IPS-NIHi11 (cell line): Measurements from ENCODE around the gene FRMD4A.
A peak's percentile ranks its signal among the peaks of the same experiment; 100 is the strongest.
"Not testable (repeated sequence)": the region's sequence is repeated elsewhere in the genome, so short reads cannot be mapped to it uniquely, and the experiment has no call there.

Experiments used
- DNase-seq: peaks from one replicate; pipeline ENCODE4 v3.0.0; 2012; ENCODE audit warnings: mixed read lengths, low spot score

FRMD4A gene

DNA sequence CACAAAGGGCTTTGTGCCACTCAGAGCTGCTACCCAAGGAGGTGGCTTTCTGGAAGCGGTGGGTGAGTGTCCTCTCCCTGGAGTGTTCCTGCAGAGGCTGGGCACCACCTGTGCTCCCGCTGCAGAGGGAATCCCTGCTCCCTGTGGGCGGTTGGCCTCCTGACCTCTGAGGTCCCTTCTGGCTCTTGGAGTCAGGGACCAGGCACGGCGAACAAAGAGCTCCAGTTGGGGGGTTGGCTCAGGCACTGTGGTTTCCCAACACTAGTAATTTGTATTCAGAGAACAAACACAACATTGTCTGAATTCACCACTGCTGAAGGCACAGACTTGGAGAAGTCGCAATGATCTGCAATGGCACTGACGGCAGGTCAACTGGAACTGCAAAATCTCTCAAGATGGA, 415.0 kb downstream of the FRMD4A start:
- no peak for DNase-seq

DNA sequence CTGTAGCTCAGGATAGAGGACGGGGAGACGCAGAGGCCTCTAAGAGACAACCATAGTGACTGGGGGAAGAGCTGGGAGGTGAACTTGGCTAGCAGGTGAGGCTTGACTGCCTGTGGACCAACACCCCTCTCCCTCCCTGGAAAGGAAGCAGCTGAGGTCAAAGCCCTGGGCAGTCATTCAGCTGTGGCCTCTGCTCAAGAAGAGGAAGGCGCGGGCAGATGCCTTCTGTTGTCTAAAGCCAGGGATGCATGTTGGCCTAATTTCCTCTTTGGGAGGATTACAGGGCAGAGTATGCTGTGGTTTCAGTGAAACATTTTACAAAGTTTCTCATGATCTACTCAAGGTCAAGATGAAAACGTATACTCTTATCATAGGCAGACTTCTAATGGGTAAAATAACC, 416.8 kb downstream of the FRMD4A start:
- no peak for DNase-seq

DNA sequence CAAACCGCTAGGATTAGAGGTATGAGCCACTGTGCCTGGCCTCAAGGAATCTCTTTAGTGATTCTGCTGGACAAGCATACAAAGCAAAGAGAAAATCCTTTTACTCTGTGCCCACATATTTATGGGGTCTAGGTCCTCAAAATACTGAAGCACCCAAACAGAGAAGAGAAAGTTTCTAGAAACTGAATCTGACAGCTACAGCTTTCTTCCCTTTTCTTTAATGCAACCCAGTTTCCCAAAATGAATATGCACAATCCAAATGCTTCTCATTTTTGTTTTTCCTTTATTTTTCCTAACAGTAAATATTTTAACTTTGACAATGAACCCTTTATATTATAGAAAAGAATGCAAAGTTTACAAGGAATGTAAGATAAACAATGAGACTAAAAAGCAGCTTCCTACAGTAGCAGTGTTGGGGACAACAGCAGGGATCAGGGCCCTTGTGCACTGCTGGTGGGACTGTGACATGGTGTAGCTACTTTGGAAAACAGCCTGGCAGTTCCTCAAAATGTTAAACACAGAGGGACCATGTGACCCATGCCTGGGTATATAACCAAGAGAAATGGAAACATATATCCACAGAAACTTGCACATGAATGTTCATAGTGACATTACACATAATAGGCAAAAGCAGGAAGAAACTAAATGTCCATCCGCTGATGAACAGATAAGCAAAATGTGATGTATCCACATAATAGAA, 418.8 kb downstream of the FRMD4A start:
- DNase-seq = no peak

DNA sequence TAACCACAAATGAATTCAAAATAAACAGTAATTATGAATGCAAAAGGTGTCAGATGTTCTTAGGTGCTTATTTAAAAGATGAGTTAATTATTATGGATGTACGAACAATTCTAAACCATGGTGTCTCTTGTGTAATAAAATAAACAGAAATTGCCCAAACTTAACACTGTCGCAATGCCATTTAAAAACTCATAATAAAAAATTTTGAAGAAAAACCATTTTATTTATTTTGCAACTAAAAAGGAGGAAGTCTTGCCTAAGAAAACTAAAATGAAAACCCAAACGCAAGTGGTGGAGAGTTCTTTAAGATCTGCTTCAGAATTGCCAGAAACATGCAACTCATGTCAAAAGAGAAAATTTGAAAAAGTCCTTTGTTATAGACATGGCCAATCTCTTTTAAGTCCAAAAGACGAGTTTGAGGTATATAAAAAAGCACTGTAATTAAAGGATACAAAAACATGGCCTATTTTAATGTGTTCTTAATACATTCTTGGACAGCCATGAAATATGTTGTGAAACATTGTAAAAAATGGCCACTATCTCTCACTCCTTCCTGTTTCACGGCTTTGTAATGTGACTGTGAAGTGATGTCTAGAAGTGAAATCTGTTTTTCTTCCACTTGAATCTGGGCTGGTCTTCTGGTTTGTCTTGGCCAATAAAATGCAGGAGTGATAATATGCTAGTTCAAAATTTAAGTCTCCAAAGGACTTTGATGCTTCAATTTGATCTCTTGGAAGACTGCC, 421.0 kb downstream of the FRMD4A start:
- no peak for DNase-seq

DNA sequence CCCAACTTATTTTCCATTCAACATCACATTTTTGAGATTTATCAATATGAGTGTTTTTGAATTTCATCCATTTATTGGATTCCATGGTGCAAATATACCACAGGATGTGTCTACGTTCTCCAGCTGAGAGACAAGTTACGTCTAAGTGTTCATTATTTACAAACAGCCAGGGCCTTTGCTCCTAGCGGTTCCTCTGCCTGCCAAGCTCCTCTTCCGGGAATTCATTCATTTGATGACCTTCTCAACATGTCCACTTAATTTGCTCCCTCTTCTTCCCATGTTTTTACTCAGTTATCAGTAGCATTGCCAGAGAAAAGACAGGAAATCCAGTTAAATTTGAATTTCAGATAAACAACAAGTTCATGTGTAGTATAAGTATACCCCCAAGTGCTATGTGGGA, 422.2 kb downstream of the FRMD4A start:
- no peak for DNase-seq

DNA sequence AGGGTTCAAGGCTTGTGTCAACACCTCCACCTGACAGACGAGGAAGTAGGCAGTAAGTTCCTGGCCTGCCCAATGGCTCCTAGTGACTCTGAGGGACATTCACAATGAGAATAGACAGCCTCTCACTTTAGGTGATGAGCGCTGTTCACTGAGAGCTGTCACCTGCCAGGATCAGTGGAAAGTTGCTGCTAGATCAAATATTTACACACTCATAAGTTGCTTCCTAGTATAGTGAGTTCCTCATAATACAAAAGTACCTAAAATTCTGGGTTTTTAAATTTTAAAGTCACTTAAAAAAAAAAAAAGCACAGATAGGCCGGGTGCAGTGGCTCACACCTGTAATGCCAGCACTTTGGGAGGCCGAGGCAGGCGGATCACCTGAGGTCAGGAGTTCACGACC, 423.2 kb downstream of the FRMD4A start:
- no peak for DNase-seq

DNA sequence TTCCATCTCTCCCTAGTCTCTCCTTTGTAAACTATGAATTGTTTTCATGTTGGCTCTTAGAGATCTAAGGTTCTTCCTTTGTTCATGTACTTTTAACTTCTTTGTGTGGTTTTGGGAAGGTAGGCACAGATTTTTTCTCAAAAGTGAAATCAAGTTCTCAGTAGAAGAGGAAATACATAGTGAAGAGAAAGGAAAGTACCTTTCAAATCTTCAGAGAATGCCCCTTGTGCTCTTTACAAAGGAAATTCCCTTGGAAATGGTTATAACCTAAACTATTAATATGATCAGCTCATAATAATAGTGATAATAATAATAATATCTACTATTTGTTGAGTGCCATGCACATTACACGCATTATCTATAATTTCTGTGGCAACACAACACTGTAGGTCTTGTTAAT, 425.4 kb downstream of the FRMD4A start:
- DNase-seq = no peak

DNA sequence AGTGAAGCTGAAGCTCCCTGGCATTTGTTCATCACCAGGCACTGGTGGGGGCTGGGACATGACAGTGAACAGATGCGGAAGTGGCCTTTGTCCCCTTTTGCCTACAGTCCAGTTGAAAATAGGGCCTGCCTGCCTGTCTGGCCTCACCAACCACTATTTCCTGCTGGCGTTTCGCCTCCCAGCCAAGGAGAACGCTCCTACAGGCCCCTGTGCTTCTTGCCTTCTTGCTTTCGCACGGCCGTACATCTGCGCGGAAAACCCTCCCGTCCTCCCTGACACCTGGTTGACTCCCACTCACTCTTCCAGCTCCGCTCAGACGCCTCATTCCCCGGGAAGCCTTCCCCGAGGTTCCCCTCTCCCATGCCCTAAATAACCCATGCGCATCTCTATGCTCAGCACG, 426.7 kb downstream of the FRMD4A start:
- peak; percentile 28 for DNase-seq

DNA sequence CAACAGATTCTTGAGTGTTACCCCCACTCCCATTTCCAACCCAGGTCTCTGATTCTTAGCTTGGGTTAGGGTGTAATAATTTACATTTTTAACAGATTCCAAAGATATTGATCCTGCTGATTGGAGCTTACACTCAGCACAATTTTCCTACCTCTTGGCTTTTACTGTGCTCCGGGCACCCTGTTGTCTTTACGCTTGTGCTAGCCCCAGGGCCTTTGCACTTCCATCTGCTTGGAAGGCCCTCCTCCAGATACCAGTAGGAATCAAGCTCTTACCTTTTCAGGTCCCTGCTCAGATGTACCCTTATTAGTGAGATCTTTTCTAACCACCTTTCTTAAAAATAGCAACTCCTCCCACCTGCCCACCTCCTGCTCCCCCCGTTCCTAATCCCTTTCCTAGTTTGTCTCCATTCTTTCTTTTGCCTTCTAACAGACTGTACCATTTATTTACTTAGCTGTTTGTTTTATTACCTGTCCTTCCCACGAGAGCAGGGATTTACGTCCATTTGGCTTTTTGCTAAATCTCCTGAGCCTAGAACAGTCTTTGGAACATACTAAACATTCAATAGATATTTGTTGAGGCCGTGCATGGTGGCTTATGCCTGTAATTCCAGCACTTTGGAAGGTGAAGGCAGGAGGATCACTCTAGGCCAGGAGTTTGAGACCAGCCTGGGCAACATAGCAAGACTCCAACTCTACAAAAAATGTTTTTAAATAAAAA, 427.7 kb downstream of the FRMD4A start:
- no peak for DNase-seq

DNA sequence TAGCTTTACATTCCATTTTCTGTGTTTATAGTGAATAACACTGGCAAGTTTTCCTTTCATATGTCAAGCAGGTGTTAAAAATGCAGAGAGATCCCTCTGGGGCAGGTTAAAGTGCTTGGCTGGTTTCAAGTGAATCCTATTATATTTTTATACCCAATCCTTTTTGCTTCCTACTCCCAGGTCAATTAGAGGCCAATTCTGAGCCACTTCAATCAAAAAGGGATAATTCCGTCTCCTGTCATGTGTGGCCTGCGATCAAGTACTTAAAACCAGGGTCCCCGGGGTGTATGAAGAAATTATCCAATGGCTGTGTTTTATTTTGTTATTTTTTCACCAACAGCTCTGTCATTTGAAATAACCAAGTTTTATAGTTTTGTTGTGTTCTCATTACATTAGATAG, 430.8 kb downstream of the FRMD4A start:
- no peak for DNase-seq

DNA sequence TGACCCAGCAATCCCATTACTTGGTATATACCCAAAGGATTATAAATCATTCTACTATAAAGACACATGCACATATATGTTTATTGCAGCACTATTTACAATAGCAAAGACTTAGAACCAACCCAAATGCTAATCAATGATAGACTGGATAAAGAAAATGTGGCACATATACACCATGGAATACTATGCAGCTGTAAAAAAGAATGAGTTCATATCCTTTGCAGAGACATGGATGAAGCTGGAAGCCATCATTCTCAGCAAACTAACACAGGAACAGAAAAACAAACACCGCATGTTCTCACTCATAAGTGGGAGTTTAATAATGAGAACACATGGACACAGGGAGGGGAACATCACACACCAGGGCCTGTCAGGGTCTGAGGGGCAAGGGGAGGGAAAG, 434.6 kb downstream of the FRMD4A start:
- not testable (repeated sequence) for DNase-seq

DNA sequence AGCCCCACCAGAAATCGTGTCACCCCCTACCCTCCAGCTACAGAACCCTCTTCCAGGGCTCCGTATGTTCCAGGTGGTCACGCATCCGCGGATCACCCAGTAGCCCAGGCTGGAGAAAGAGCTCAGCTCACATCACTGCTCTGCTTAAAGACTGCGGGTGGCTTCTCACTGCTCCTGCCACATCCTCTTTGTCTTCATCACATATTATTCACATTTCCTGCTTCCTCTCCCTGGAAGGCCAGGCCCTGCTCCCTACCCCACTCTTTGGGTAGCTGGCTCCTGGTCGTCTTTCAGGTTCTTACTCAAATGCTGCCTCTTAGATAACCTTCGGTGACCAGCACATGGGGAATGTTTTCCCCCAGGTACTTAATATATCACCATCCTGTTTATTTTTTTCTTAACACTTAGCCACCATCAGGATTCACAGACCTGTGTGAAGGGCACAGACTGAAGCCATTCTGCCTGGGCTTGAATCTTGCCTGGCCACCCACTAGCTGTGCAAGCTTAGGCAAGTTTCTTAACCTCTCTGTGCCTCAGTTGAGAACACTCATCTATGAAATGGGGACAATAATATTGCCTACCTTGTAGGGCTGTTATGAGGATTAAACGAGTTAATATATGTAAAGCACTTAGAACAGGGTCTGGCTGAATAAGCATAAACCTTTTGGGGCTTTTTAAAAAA, 436.2 kb downstream of the FRMD4A start:
- no peak for DNase-seq

DNA sequence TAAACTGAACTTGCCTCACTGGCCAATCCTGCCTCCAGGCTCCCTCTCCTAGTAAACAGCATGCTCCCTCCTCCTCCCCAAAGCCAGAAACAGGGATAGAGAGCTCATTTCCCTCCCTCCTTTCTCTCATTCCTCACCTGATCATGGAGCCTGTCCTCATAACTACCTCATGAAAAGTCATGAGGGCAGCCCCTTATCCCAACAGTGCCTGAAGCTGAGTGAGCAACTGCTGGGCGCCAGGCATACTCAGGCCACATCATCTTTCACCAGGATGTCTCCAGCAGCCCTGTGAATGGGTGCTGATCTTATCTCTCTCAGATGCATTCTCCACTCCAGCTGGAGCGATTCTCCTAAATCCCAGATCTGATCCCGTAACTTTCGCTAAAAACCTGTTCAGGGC, 436.8 kb downstream of the FRMD4A start:
- DNase-seq = no peak

DNA sequence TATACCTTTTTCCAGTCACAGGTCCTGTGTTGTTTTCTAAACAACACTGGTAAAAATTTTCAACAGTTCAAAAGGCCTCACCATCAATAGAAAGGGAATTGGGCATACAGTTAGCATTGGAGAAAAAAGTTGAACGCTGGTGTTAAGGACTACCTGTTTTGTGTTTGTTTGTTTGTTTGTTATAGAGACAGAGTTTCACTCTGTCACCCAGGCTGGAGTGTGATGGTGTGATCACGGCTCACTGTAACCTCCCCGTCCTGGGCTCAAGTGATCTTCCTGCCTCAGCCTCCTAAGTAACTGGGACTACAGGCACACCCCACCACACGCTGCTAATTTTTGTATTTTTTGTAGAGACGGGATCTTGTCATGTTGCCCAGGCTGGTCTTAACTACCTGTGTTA, 437.9 kb downstream of the FRMD4A start:
- DNase-seq = no peak

DNA sequence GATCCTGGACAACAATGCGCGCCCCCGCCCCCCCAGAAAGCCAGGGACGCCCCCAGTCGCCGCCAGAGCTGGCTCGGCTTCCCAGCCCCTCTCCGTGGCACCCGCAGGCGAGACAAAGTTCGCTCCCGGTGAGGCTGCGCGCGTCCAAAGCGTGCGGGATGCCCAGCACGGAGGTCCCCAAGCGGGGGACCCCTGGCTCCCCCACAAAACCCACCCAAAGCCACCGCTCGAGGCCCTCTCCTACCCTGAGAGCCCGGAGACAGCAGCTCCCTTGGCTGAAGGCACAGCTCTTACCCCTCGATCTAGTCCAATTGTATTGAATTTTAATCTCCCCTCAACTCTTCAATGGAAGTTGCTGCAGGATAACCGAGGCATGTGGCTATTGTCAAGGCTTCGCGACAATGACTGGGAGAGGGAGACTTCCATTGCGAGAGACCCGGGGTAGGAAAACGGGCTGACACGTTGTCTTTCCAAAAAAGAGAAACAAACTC, 438.7 kb downstream of the FRMD4A start:
- no peak for DNase-seq

DNA sequence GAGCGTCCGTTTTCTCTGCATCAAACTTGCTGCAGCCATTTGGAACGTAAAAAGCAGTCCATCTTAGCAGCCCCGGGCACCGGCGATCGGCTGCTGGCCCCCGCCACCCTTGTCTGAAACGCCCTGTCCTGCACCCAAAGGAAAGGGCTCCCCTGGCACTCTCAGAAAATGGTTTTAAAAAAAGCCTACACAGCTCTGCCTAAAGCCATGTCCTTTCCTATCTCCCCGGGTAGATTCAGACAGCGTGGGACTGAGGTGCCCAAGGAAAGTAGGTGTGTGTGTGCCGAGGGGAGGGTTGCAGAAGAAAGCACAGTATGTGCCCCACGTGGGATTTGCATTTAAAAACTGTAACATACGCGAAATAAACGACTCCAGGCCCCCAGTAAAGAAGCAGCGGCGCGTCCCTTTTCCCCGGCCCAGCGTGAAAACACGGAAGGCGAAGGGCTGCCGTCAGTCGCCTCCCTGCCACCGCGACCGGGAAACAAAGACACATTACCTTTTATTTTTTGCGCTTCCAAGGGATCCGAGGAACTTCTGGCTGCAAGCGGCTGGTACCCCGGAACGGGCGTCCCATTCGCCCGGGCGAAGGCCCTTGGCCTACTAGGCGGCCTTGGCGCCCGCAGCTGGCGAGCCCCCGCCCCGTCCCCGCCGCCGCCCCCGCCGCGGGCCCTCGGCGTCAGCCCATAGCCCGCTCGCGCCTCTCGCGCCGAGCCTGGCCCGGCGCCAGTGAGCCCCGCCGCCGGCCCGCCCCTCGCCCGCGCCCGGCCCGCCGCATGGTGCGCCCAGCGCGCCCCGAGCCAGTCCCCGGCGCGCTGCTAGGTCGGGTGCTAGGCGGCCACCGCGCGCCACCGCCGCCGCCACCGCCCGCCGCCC, 439.4 kb downstream of the FRMD4A start:
- peak; percentile 81 for DNase-seq

DNA sequence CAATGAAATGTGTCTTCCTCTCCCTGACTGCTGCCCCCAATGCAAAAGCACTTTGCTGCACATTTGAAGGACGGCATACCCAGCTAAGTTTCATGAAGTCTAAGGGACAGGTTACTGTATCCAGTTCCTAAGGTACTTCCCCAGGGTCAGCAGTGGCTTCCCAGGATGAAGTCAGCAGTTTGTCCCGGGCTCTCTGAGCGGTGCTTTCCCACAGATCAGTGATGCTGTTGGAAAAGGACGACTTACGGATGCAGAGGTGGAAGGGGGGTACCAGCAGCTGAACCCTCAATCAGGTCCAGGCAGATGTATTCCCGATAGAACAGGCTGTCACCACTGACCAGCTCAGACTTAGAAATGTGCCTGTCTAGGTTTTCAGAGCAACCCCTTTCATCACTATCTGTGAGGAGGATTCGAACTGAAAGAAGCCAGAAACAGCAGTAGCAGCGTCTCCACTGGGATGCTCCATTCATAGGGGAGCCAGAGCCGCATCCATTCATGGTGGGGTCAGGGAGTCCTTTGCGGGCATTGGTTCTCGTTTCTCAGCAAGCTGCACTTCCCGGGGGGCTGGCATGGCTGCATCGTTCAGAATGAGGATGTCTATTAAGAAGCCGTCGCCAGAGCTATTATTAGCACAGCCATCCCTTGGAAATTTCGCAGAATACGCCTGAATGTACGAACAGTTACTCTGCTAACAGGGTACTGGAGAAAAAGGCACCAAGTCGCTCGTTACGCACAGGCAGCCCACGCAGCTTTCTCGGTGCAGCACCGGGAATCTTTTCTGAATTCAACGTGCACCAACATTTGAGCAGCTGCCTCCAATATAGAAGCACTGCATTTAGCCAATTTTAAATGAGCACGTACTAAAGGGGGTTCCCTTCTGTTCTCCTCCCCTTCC, 440.2 kb downstream of the FRMD4A start:
- DNase-seq = peak; percentile 38

DNA sequence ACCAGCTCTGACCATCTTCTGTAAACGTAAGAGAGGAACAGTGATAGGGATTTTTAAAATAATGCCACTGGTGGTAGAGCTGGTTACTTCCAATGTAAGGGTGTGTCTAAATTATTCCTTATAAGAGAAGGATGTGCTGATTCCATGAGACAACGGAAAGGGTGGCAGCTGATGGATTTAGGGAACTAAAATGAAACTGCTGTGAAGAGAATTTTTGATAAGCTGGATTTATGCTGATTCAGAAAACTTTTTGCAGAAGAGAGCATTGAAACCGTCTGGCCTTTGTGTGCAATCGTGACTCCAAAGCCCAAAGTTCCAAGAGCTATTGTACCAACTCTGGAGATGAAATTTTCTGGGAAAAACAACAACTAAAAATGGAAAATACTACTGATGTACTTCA, 443.0 kb downstream of the FRMD4A start:
- DNase-seq = no peak

DNA sequence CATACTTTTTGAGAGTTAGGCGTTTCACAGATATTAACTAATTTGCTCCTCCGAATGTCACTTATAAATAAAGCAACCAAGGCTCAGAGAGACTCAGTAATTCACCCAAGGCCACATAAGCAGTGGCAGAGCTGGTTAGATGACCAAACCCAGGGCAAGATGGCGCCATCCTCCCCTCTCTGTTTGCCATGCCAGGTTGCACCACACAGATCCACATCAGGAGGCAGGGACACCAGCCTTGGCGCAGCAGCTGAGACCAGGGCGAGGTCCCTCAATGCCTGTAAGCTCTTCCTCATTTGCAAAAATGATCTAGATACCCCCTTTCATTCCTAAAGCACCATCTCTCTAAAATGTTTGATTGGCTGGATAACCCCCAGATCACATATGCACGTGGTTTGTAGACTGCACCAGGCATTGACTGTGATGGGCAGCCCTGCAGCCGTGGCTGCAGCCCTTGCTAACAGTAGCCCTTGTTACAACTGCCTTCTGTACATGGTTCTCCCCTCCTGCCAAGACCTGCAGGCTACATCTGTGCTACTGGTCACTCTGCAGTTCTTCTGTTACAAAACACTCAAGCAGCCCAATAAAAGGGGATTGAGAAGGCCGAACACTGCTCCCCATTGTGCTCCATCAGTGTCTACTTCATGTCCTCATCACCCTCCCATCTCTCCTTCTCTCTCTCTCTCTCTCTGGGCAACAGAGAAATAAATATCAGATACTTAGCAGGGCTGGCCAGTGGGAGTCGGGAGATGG, 445.3 kb downstream of the FRMD4A start:
- DNase-seq = no peak
